GM23338 (cell line): ENCODE measurements around the gene ENDOU. TPM values are rescaled to one million over a fixed set of nuclear protein-coding genes. Genes with fewer than 3 reads are reported as not detected.

Source experiments
- ATAC-seq: fragments of 200-7000 bp; cut with Tn5 transposase; 3 replicates; pipeline ENCODE4 v1.9.1; 2020
- DNase-seq: peaks from one replicate; pipeline ENCODE4 v3.0.0-alpha.2; 2015; ENCODE audit warnings: low spot score
- H2AFZ ChIP-seq: fragments of 200-600 bp; sonication (generic); 2 replicates; pipeline ENCODE4 v1.8.0; 2016; ENCODE audit warnings: antibody characterized with exemption, mild to moderate bottlenecking, moderate library complexity
- H3F3A ChIP-seq: fragments of 200-600 bp; sonication (generic); replicated peaks from 2 replicates; pipeline ENCODE4 v1.8.0; 2017; ENCODE audit warnings: antibody characterized with exemption, mixed run types, low read depth
- H3K27ac ChIP-seq: fragments of 200-600 bp; sonication (generic); 2 replicates; pipeline ENCODE4 v1.6.1; 2016; ENCODE audit warnings: low read depth
- H3K27me3 ChIP-seq: fragments of 200-600 bp; sonication (generic); 2 replicates; pipeline ENCODE4 v1.8.0; 2016; ENCODE audit warnings: mild to moderate bottlenecking, mixed run types, moderate library complexity; ENCODE audit not compliant: insufficient read depth
- H3K36me3 ChIP-seq: fragments of 200-600 bp; sonication (generic); 2 replicates; pipeline ENCODE4 v1.8.0; 2016; ENCODE audit warnings: mild to moderate bottlenecking; ENCODE audit not compliant: insufficient read depth
- H3K4me1 ChIP-seq: fragments of 200-600 bp; sonication (generic); 2 replicates; pipeline ENCODE4 v1.8.0; 2016; ENCODE audit warnings: mild to moderate bottlenecking, moderate library complexity; ENCODE audit not compliant: insufficient read depth
- H3K4me2 ChIP-seq: fragments of 200-600 bp; sonication (generic); 2 replicates; pipeline ENCODE4 v1.7.1; 2017; ENCODE audit warnings: mixed run types
- H3K4me3 ChIP-seq: fragments of 200-600 bp; sonication (generic); 2 replicates; pipeline ENCODE4 v1.6.1; 2016; ENCODE audit warnings: mixed run types
- H3K79me2 ChIP-seq: fragments of 200-600 bp; sonication (generic); replicated peaks from 2 replicates; pipeline ENCODE4 v1.8.0; 2017; ENCODE audit warnings: mild to moderate bottlenecking; ENCODE audit not compliant: insufficient read depth
- H3K9me2 ChIP-seq: fragments of 200-600 bp; sonication (generic); 2 replicates; pipeline ENCODE4 v1.8.0; 2017; ENCODE audit not compliant: insufficient read depth
- H4K20me1 ChIP-seq: fragments of 200-600 bp; sonication (generic); replicated peaks from 2 replicates; pipeline ENCODE4 v1.8.0; 2017; ENCODE audit warnings: mild to moderate bottlenecking; ENCODE audit not compliant: insufficient read depth
- H3K27ac Mint-ChIP-seq: 2 replicates; pipeline ENCODE4 v1.8.0; 2020; ENCODE audit warnings: inconsistent platforms, mild to moderate bottlenecking, moderate library complexity, mixed read lengths
- H3K27me3 Mint-ChIP-seq: 3 replicates; pipeline ENCODE4 v1.8.0; 2022; ENCODE audit warnings: low read depth, mild to moderate bottlenecking, moderate library complexity, mixed read lengths, inconsistent platforms; ENCODE audit not compliant: insufficient read depth, poor library complexity
- H3K36me3 Mint-ChIP-seq: 3 replicates; pipeline ENCODE4 v1.8.0; 2021; ENCODE audit warnings: low read depth, mild to moderate bottlenecking, inconsistent platforms, moderate library complexity, mixed read lengths
- H3K4me1 Mint-ChIP-seq: 3 replicates; pipeline ENCODE4 v1.8.0; 2020; ENCODE audit warnings: mild to moderate bottlenecking, inconsistent platforms, mixed read lengths
- H3K4me3 Mint-ChIP-seq: 3 replicates; pipeline ENCODE4 v1.8.0; 2021; ENCODE audit warnings: moderate library complexity, mild to moderate bottlenecking, inconsistent platforms, mixed read lengths
- H3K9me3 Mint-ChIP-seq: 3 replicates; pipeline ENCODE4 v1.8.0; 2020; ENCODE audit warnings: moderate library complexity, mild to moderate bottlenecking, inconsistent platforms, mixed read lengths
- CREB1 ChIP-seq: fragments of 250-450 bp; sonication (Bioruptor Pico); IDR thresholded peaks from 2 replicates; pipeline ENCODE4 v1.5.0; 2020; ENCODE audit warnings: low read depth, mild to moderate bottlenecking, moderate library complexity
- CTCF ChIP-seq, 2 experiments: fragments of 200-600 bp in 1 of 2; sonication (generic) in 1 of 2; conservative IDR thresholded peaks; 2 replicates each; pipeline versions ENCODE4 v1.5.1 to v1.6.1; 2016 to 2017; ENCODE audit warnings: antibody characterized with exemption in 2 of 2, low read depth in 2 of 2, mild to moderate bottlenecking in 2 of 2, moderate library complexity in 1 of 2
- EZH2 ChIP-seq: fragments of 200-600 bp; sonication (generic); IDR thresholded peaks from one replicate; pipeline ENCODE4 v1.8.0; 2017; ENCODE audit warnings: antibody characterized with exemption, mild to moderate bottlenecking, low read depth; ENCODE audit not compliant: unreplicated experiment
- EZH2phosphoT487 ChIP-seq: fragments of 200-600 bp; sonication (generic); IDR thresholded peaks from one replicate; pipeline ENCODE4 v1.8.1; 2018; ENCODE audit warnings: antibody characterized with exemption; ENCODE audit not compliant: unreplicated experiment
- JUNB ChIP-seq: IDR thresholded peaks from one replicate; pipeline ENCODE4 v1.6.1; 2016; ENCODE audit warnings: antibody characterized with exemption; ENCODE audit not compliant: unreplicated experiment
- NANOG ChIP-seq: IDR thresholded peaks from 2 replicates; pipeline ENCODE4 v1.6.1; 2016; ENCODE audit warnings: antibody characterized with exemption, borderline replicate concordance
- POLR2AphosphoS5 ChIP-seq: IDR thresholded peaks from 2 replicates; pipeline ENCODE4 v1.6.1; 2016; ENCODE audit warnings: antibody characterized with exemption, low read depth
- REST ChIP-seq: IDR thresholded peaks from one replicate; pipeline ENCODE4 v1.6.1; 2018; ENCODE audit warnings: antibody characterized with exemption; ENCODE audit not compliant: unreplicated experiment
- STAT1 ChIP-seq: IDR thresholded peaks from one replicate; pipeline ENCODE4 v1.6.1; 2016; ENCODE audit warnings: antibody characterized with exemption; ENCODE audit not compliant: unreplicated experiment
- polyA plus RNA-seq: library from polyadenylated mRNA; unstranded; fragments of >200 nt; fragmentation: Nextera tagmentation; extraction: Ambion mirVana; gene quantifications from 2 replicates; pipeline ENCODE4 v1.2.1, GENCODE V29; 2016
- total RNA-seq: library from RNA; depleted of rRNA; stranded (reverse); fragments of >200 nt; shearing (Covaris generic); gene quantifications from 2 replicates; pipeline ENCODE4 v1.2.3, GENCODE V29; 2014

The ENDOU gene
- total and polyA plus RNA-seq, 2 experiments from 2014 or later = not detected

DNA sequence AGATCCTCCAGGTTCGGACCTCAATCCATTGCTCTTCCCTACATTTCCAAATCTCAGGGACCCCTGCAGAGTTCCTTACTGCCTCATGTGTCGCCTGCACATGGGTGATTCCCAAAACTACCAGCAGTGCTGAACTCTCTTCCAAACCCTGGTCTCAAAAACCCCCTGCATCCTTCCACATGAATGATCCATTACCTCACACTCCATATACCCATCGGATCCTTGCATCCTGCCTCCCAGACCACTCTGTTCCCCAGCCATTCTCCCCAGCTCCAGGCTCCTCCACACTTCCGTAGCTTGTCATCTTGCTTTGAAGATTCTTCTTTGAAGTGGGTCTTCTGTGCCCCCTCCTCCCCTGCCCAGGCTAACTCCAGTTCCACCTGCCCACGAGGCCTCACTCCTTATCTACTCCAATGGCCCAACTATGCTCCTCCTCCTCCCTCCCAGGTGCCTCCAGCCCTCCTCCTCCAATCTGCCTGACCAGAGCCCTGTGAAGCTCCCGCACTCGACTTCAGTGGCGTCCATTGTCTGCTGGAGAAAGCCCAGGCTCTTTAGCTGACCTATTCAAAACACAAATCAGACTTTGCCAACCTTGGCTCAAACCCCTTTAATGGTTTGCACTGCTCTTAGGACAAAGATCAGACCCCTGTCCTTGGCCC, 19.6 kb upstream of the ENDOU start:
- no peaks in the 10 kb centered on the region; the same call in 2 of the 3 replicates for H3K9me3 Mint-ChIP-seq
- no peak for TF ChIP-seq STAT1
- TF ChIP-seq REST = no peak
- no peak for TF ChIP-seq JUNB
- no peak for TF ChIP-seq CREB1 (CRISPR knock-in tag)
- no peak for TF ChIP-seq EZH2
- TF ChIP-seq NANOG = no peak
- Histone ChIP-seq H3K27ac (no peak overlapping the region), H4K20me1 (no peaks in the 10 kb centered on the region), H3K36me3 (no peaks in the 10 kb centered on the region), H2AFZ (no peak overlapping the region), H3K4me2 (no peak overlapping the region), H3K4me3 (no peak overlapping the region), H3K9me2 (no peaks in the 10 kb centered on the region), H3K27me3 (no peaks in the 10 kb centered on the region), H3F3A (no peaks in the 10 kb centered on the region), H3K4me1 (0 out of 2 replicates have a peak, but pooled peaks cover 4% of the 10 kb centered on the region), H3K79me2 (no peaks in the 10 kb centered on the region)
- DNase-seq (no peak), ATAC-seq (no peak)
- H3K36me3 Mint-ChIP-seq = peaks cover 2% of the 10 kb centered on the region; the same call in 1 of the 3 replicates
- peaks cover 41% of the 10 kb centered on the region for H3K4me1 Mint-ChIP-seq
- H3K27me3 Mint-ChIP-seq = peaks cover 28% of the 10 kb centered on the region
- 0 out of 2 replicates have a peak overlapping the region, but pooled peaks have one; percentile 49 for H3K27ac Mint-ChIP-seq
- no peak overlapping the region; the same call in 2 of the 3 replicates for H3K4me3 Mint-ChIP-seq

GRCh38 chr12:47744005-47744651, 18.8 kb upstream of the ENDOU start:
- H3K27ac Mint-ChIP-seq = no peak overlapping the region
- no peaks in the 10 kb centered on the region for H3K79me2 ChIP-seq
- H4K20me1 ChIP-seq = no peaks in the 10 kb centered on the region
- H3K9me3 Mint-ChIP-seq = no peaks in the 10 kb centered on the region; the same call in 2 of the 3 replicates
- peaks cover 27% of the 10 kb centered on the region for H3K27me3 Mint-ChIP-seq
- 0 out of 2 replicates have a peak overlapping the region, but pooled peaks have one; percentile 26 for H3K4me2 ChIP-seq
- H2AFZ ChIP-seq = no peak overlapping the region
- H3K27ac ChIP-seq = no peak overlapping the region
- no peak overlapping the region for H3K4me3 Mint-ChIP-seq
- H3K4me3 ChIP-seq = no peak overlapping the region
- no peak for TF ChIP-seq EZH2phosphoT487
- no peak for TF ChIP-seq POLR2AphosphoS5
- peak; percentile 78 to 98 for TF ChIP-seq CTCF (conservative IDR thresholded peaks at IDR 0.05; ENCODE audit: low read depth in 2 of 2)
- H3K36me3 ChIP-seq = no peaks in the 10 kb centered on the region
- ATAC-seq = peak; percentile 88
- H3K9me2 ChIP-seq = no peaks in the 10 kb centered on the region
- DNase-seq = peak; percentile 94
- H3K27me3 ChIP-seq = no peaks in the 10 kb centered on the region
- peaks cover 41% of the 10 kb centered on the region for H3K4me1 Mint-ChIP-seq
- H3F3A ChIP-seq = no peaks in the 10 kb centered on the region
- 0 out of 2 replicates have a peak, but pooled peaks cover 4% of the 10 kb centered on the region for H3K4me1 ChIP-seq
- H3K36me3 Mint-ChIP-seq = no peaks in the 10 kb centered on the region; the same call in 2 of the 3 replicates
